GM18870 (cell line): ENCODE results near the gene NOVA1.

Experiments used
- ATAC-seq: cut with Tn5 transposase; IDR thresholded peaks from one replicate; pipeline ENCODE4 v1.9.1; 2021; ENCODE audit warnings: moderate library complexity; ENCODE audit not compliant: unreplicated experiment

The NOVA1 gene

DNA sequence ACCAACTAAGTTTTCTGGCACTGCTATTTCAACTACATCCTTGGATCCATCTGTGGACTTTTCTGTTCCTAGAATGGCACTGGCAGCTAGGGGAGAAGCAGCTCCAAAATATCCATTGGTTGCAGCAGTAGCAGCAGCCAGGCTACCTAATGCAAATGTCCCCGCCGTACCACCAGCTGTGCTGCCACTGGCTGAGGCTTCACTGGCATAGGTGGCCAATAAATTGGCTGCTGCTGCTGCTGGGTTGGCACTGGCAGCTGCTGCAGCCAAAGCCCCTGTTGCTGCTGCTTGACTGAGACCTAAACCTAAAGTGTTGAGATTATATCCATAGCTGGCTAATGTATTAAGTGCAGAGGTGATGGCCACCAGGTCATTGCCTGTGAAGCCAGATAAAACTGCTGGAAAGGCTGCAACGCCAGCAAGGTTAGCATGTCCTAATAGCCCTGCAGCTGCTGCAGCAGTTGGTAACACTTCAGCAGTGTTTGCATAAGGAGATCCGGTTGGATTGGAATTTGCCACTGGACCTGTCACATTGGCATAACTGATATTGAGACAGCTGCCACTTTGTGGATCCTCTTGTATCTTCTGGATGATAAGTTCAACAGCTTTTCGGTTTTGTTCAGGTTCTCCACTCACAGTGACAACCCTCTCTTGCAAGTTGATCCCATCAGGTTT, 149.5 kb downstream of the NOVA1 start:
- no peak for ATAC-seq

- no peak for ATAC-seq
These were observed 153.0 kb downstream of the NOVA1 start for GRCh38 chr14:26444822-26445221.

DNA sequence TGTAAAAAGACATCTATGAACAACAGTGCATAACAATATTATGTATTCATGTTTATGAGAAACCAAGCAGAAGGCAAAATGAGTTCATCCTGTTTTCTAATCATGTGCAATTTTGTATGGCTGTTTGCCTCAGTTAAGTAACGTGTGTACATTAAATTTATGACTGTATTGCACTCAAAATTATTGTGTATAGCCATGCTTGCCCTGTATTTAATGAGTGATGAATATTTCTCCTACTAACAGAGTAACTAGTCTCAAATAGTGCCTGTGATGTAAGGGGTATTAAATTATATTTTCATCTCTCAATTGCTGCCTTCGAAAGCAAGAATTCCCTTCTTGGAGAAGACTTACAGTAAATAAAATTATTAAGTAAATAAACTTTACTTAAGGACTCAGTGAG, 154.2 kb downstream of the NOVA1 start:
- no peak for ATAC-seq

DNA sequence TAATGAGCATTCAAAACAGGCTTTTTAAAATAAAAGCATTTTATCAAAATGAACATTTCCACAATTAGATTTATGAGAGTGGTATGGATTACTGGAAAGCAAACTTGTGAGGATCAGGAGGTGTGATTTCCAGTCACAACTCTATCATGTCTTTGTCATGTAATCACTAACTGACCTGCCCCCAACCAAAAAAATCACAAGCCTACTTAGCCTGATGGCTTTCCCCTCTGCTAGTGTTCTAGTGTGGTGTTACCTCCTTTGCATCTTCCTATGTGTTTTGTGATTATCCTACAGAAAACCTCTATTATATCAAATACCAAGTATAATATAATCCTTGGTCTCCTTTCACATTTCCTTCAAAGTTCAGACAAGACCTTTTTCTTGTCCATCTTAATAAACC, 168.6 kb downstream of the NOVA1 start:
- no peak for ATAC-seq

DNA sequence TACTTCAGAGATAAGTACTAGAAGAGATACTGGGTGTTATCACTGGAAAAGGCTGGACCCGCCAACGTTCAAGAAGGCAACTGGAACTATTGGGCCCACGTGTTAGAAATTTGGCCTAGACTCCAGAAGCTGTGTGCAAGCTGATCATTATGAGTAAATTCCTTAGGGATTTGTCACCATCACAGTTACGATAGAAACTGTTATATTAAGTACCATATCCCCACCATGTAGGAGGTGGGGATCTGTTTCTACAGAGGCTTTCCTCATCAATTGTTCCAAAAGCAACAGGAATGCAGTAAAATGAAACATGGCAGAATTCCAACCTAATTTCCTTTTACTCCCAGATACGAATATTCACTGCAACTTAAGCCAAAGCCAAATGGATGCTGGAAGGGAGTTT, 170.7 kb downstream of the NOVA1 start:
- ATAC-seq, result no peak

DNA sequence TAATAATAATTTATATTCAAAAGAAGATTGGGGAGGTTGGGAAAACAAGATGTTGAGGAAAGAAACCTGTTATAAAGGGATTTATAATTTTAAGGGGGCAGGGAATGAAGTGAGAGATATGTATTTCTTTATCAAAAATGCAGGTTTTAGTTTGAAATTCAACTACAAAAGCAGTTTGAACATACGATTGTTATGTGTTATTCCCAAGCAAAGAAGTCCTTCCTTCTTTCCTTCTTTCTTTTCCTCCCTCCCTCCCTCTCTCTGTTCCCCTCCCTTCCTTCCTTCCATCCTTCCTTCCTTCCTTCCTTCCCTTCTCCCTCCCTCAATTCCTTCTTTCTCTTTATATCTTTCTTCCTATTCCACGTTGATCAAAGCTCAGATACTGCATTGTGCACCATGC, 173.3 kb downstream of the NOVA1 start:
- ATAC-seq, result no peak

DNA sequence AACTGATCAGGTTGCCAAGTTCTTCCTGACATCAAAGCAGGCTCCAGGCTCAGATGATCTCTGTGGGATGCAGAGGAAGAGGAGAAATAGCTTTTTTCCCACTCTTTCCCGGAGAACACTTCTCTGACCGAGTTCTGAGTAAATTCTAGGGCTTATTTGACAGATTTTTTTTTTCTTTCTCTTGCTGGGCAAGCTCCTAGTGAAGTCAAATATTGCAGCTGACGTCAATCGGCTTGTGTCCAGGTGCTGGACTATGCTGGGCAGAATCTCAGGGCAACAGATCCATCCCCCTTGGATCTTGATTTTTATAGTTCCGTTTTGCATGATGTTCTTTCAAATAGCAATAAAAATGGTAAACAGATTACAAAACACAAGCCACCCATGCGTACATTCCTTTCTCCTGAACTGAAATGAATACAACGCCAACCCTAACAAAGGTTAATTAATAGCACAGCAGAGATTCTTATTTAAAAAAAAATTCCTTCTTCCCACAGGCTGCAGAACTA, 182.2 kb downstream of the NOVA1 start:
- ATAC-seq, result no peak

GRCh38 chr14:26414926-26415325, 182.9 kb downstream of the NOVA1 start:
- no peak for ATAC-seq

DNA sequence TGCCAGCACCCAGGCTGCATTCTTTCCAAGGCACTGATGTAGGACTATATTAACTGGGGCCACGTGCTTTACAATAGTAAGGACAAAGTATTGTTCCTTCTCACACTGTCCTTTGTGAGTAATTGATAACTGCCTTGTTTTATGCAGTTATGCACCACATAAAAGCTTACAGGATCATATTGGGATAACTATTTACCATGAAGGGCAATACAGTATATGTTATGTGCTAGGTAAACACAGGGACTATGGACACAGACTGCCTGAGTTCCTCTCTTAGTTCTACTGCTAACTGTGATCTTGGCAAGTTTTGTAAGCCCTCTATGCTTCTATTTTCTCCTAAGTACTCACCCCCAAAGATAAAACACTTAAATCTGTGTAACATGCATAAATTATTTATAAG, 183.7 kb downstream of the NOVA1 start:
- no peak for ATAC-seq

DNA sequence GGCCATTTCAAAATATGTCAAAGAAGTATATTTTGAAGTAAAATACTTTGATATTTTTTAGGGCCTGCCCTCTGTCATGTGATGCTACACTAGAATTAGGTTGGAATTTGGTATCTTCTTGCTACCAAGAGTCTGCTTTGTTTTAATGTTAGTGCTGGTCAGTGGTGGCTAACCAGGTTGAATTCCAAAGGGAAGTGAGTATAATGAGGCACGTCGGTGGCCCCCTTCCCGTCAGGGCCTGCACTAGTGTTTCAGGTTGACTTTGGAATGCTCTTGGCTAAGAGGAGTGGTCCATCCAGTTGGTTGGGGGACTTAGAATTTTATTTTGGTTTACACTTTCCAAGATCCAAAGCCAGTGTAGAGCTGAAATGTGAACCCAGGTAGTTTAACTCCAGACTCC, 185.4 kb downstream of the NOVA1 start:
- ATAC-seq, result no peak

DNA sequence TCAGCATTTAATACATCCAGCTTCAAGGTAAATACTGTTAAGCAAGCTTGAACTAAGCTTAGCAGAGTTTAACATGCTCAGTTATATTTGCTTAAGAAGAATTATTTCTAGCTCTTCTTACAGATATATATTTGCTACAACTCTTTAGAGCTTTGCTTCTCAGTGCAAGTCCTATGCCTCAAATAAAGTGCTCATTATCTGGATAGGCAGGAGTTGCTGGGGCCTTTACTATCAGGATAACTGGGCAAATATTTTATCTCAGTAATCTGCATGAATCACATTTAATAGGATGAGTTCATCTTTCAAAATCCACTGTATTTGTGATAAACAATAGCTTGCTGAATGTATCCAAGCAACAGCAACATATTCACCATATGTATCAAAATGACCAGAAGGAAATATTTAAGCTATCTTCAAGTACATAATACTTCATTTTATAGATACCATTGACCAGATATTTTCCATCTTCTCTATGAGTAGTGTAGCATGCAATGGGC, 187.6 kb downstream of the NOVA1 start:
- no peak for ATAC-seq

- no peak for ATAC-seq
These were observed 192.9 kb downstream of the NOVA1 start for GRCh38 chr14:26404927-26405326.

DNA sequence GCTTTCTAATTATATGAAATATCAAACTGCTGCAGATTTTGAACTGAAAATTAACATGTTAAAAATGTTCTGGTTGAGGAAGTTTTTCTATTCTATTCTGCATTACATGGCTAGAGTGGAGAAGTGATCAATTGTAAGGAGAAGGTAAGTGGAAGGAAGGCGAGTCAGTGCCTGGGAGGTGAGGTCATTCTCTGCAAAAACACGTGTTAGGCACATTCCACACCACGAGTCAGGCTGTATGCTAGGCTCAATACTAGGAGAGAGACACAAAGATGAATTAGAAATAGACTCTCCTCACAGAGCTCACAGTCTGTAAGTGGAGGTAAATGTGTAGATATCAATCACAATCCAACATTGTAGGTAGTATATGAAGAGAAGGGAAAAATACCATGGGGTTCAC, 194.1 kb downstream of the NOVA1 start:
- ATAC-seq, result no peak

GRCh38 chr14:26402126-26402525, 195.7 kb downstream of the NOVA1 start:
- no peak for ATAC-seq

DNA sequence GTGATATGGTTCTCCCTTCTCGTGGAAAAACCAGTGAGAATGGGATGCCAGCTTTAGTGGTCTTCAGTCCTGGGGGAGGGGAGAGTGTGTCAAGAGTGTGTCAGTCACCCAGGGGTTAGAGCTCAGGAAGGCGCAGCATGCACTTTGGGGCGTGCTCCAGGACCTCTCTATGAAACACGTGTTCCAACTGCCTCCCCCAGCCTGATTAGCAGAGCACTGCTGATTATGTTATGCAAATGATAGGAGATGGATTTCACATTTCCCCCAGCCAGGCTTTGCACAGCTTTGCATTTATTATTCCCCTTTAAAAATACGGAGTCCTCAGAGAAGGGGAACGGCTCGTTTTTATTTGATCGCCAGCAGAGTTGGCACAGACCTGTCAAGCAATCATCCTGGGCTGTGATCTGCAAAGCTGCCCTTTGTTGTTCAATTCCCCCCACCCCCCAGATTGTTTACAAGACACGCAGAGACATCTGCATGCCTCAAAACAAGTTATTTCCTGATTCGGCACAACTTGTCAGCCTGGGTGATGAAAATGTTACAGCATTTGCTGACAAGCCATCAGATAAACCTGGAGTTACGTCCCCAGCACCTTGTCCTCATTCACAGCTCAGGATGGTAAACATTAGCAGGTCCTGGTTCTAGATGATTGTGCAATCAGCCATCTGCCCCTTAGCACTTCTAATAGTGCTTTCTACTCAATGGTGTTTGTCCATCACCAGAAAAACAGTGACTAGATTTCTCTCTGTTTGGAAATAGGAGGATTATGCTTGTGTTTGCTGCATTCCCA, 196.5 kb downstream of the NOVA1 start:
- ATAC-seq, result no peak

- no peak for ATAC-seq
These were observed 197.5 kb downstream of the NOVA1 start for GRCh38 chr14:26400373-26400772.

GRCh38 chr14:26398616-26399015, 199.2 kb downstream of the NOVA1 start:
- no peak for ATAC-seq
